ENCODE data around the gene GATA6.

DNA sequence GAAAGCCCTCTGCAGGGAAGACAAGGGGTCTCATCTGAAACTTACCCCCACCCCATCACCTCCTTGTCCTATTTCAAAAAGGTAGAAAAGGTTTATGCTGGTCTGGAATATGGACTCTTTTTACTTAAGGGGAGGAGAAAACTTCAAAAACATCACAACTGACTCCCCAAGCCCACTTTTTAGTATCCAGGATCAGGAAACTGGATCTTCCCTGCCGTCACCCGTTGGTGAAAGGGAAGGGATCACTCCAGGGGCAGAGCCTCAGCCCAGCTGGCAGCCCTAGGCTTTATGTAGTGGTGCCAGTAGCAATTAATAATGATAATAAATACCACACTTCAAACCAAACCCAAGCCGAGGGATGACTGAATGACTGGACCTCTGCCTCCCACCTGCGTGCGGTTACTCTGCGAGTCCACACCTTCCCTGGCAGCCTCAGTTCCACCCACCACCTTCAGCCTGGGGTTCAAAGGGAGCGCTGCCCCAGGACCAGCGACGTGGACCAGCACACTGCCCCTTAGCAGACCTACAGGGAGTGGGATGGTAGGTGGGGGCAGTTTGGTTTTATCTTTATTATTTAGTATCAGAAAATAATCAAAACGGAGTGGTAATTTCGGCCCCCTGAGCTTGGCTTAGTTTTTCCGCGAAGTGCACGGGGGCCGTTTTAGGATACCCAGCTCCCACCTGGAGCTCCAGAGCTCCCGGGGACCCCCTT lies 4.9 kb upstream of the GATA6 start:
- TF ChIP-seq, protein P1, sequence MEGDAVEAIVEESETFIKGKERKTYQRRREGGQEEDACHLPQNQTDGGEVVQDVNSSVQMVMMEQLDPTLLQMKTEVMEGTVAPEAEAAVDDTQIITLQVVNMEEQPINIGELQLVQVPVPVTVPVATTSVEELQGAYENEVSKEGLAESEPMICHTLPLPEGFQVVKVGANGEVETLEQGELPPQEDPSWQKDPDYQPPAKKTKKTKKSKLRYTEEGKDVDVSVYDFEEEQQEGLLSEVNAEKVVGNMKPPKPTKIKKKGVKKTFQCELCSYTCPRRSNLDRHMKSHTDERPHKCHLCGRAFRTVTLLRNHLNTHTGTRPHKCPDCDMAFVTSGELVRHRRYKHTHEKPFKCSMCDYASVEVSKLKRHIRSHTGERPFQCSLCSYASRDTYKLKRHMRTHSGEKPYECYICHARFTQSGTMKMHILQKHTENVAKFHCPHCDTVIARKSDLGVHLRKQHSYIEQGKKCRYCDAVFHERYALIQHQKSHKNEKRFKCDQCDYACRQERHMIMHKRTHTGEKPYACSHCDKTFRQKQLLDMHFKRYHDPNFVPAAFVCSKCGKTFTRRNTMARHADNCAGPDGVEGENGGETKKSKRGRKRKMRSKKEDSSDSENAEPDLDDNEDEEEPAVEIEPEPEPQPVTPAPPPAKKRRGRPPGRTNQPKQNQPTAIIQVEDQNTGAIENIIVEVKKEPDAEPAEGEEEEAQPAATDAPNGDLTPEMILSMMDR (IDR thresholded peaks at IDR 0.05), result no peak
- TF ChIP-seq EP300 (IDR thresholded peaks at IDR 0.05), result no peak
- no peak for TF ChIP-seq POLR2A (IDR thresholded peaks at IDR 0.05)

All from ovary (tissue), 3 donors.